HL-60 (cell line): ENCODE data around the gene AKAP6.
"Not testable (repeated sequence)": the region's sequence is repeated elsewhere in the genome, so short reads cannot be mapped to it uniquely, and the experiment has no call there.

Source experiments
- DNase-seq, 2 experiments: peaks; one replicate each; pipeline ENCODE4 v3.0.0-alpha.2; 2010 to 2020; ENCODE audit warnings: low read depth in 1 of 2, low spot score in 1 of 2
- H3K27ac ChIP-seq: fragments of 250-450 bp; sonication (Bioruptor Pico); replicated peaks from 2 replicates; pipeline ENCODE4 v1.5.1; 2020; ENCODE audit warnings: mild to moderate bottlenecking, moderate library complexity
- H3K27me3 ChIP-seq: fragments of 250-450 bp; sonication (Bioruptor Pico); 2 replicates; pipeline ENCODE4 v1.5.1; 2021; ENCODE audit warnings: mild to moderate bottlenecking, moderate library complexity; ENCODE audit not compliant: insufficient read depth, poor library complexity, severe bottlenecking
- H3K4me3 ChIP-seq: replicated peaks from 2 replicates; pipeline ENCODE4 v1.5.1; 2011; ENCODE audit warnings: mild to moderate bottlenecking, control low read depth, low read length; ENCODE audit not compliant: insufficient read depth
- CTCF ChIP-seq: IDR thresholded peaks from one replicate; pipeline ENCODE4 v1.5.1; 2011; ENCODE audit warnings: low read length, control low read depth, inconsistent platforms; ENCODE audit not compliant: insufficient read depth
- GABPA ChIP-seq: IDR thresholded peaks from 2 replicates; pipeline ENCODE4 v1.6.1; 2012; ENCODE audit warnings: low read depth
- POLR2AphosphoS5 ChIP-seq: IDR thresholded peaks from 2 replicates; pipeline ENCODE4 v1.6.1; 2012; ENCODE audit warnings: low read depth
- SPI1 ChIP-seq: IDR thresholded peaks from 2 replicates; pipeline ENCODE4 v1.6.1; 2012; ENCODE audit warnings: low read depth, mild to moderate bottlenecking, borderline replicate concordance
- TF ChIP-seq, protein P1 (sequence below): IDR thresholded peaks from 2 replicates; pipeline ENCODE4 v1.6.1; 2012; ENCODE audit warnings: low read depth; ENCODE audit not compliant: insufficient replicate concordance

The AKAP6 gene

GRCh38 chr14:32458720-32459119, 129.6 kb downstream of the AKAP6 start:
- no peak overlapping the region for H3K27ac ChIP-seq
- TF ChIP-seq CTCF (no peak), SPI1 (no peak), POLR2AphosphoS5 (no peak), GABPA (no peak)
- TF ChIP-seq, protein P1, sequence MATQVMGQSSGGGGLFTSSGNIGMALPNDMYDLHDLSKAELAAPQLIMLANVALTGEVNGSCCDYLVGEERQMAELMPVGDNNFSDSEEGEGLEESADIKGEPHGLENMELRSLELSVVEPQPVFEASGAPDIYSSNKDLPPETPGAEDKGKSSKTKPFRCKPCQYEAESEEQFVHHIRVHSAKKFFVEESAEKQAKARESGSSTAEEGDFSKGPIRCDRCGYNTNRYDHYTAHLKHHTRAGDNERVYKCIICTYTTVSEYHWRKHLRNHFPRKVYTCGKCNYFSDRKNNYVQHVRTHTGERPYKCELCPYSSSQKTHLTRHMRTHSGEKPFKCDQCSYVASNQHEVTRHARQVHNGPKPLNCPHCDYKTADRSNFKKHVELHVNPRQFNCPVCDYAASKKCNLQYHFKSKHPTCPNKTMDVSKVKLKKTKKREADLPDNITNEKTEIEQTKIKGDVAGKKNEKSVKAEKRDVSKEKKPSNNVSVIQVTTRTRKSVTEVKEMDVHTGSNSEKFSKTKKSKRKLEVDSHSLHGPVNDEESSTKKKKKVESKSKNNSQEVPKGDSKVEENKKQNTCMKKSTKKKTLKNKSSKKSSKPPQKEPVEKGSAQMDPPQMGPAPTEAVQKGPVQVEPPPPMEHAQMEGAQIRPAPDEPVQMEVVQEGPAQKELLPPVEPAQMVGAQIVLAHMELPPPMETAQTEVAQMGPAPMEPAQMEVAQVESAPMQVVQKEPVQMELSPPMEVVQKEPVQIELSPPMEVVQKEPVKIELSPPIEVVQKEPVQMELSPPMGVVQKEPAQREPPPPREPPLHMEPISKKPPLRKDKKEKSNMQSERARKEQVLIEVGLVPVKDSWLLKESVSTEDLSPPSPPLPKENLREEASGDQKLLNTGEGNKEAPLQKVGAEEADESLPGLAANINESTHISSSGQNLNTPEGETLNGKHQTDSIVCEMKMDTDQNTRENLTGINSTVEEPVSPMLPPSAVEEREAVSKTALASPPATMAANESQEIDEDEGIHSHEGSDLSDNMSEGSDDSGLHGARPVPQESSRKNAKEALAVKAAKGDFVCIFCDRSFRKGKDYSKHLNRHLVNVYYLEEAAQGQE = no peak
- no peaks in the 10 kb centered on the region for H3K27me3 ChIP-seq
- DNase-seq = no peak
- no peak overlapping the region for H3K4me3 ChIP-seq

GRCh38 chr14:32460267-32460666, 131.2 kb downstream of the AKAP6 start:
- DNase-seq = no peak
- TF ChIP-seq POLR2AphosphoS5 (no peak), SPI1 (no peak), CTCF (no peak), GABPA (no peak)
- TF ChIP-seq, protein P1 = no peak

GRCh38 chr14:32462553-32462952, 133.5 kb downstream of the AKAP6 start:
- not testable (repeated sequence) for DNase-seq, H3K27ac ChIP-seq, H3K4me3 ChIP-seq, H3K27me3 ChIP-seq

More at GRCh38 chr14:32460267-32460666, 131.2 kb downstream of the AKAP6 start:
- Histone ChIP-seq H3K4me3 (no peak overlapping the region), H3K27ac (no peak overlapping the region), H3K27me3 (no peaks in the 10 kb centered on the region)

GRCh38 chr14:32468955-32469354, 139.9 kb downstream of the AKAP6 start:
- no peak for DNase-seq
- H3K27ac ChIP-seq = no peak overlapping the region
- H3K27me3 ChIP-seq = no peaks in the 10 kb centered on the region
- no peak overlapping the region for H3K4me3 ChIP-seq
- no peak for TF ChIP-seq POLR2AphosphoS5
- TF ChIP-seq CTCF = no peak
- TF ChIP-seq GABPA = no peak
- no peak for TF ChIP-seq SPI1
- TF ChIP-seq, protein P1 = no peak
